K562 (cell line): ENCODE measurements around the gene ANO9. TPM values are rescaled to one million over a fixed set of nuclear protein-coding genes. Genes with fewer than 3 reads are reported as not detected.

Experiments
- ATF1 ChIP-seq, 2 experiments: fragments of 450-650 bp in 1 of 2; IDR thresholded peaks; 2 replicates each; pipeline ENCODE4 v1.6.1; 2016; ENCODE audit warnings: missing compliant biosample characterization in 1 of 2, missing genetic modification characterization in 1 of 2
- BRCA1 ChIP-seq, 2 experiments: fragments of 450-650 bp in 1 of 2; sonication (generic) in 1 of 2; formaldehyde crosslinking in 1 of 2; IDR thresholded peaks; 2 replicates each; pipeline versions ENCODE4 v1.5.0 to v1.6.1; 2017 to 2020; ENCODE audit warnings: mild to moderate bottlenecking in 1 of 2, missing genetic modification reagents in 1 of 2
- CBX1 ChIP-seq: sonication (generic); IDR thresholded peaks from 2 replicates; pipeline ENCODE4 v1.6.1; 2016; ENCODE audit warnings: antibody characterized with exemption, low read depth, mild to moderate bottlenecking
- ERF ChIP-seq: fragments of 450-650 bp; formaldehyde crosslinking; IDR thresholded peaks from 2 replicates; pipeline ENCODE4 v1.4.0; 2020; ENCODE audit warnings: mild to moderate bottlenecking, mixed read lengths
- EZH2 ChIP-seq: IDR thresholded peaks from 2 replicates; pipeline ENCODE4 v1.6.1; 2012; ENCODE audit warnings: low read depth, mild to moderate bottlenecking, inconsistent platforms, low read length, borderline replicate concordance
- FOXP1 ChIP-seq: sonication (generic); formaldehyde crosslinking; IDR thresholded peaks from 2 replicates; pipeline ENCODE4 v1.8.0; 2022; ENCODE audit warnings: mild to moderate bottlenecking, missing genetic modification reagents
- KAT7 ChIP-seq: sonication (generic); formaldehyde crosslinking; IDR thresholded peaks from 2 replicates; pipeline ENCODE4 v1.8.0; 2022; ENCODE audit warnings: missing genetic modification reagents, mild to moderate bottlenecking, borderline replicate concordance
- KLF13 ChIP-seq: fragments of 450-650 bp; IDR thresholded peaks from 2 replicates; pipeline ENCODE4 v1.6.1; 2016; ENCODE audit warnings: missing genetic modification characterization, low read depth, mild to moderate bottlenecking, missing compliant biosample characterization, moderate library complexity, borderline replicate concordance
- MED1 ChIP-seq: sonication (generic); formaldehyde crosslinking; IDR thresholded peaks from 2 replicates; pipeline ENCODE4 v1.8.1; 2023; ENCODE audit warnings: missing genetic modification reagents, borderline replicate concordance
- POLR2H ChIP-seq: IDR thresholded peaks from 2 replicates; pipeline ENCODE4 v1.6.1; 2016; ENCODE audit warnings: missing genetic modification characterization, low read depth, mild to moderate bottlenecking, control low read depth, missing compliant biosample characterization, moderate library complexity
- RBM14 ChIP-seq: fragments of 200-400 bp; formaldehyde crosslinking; IDR thresholded peaks from 2 replicates; pipeline ENCODE4 v1.6.1; 2018; ENCODE audit warnings: low read depth, mild to moderate bottlenecking, low read length, moderate library complexity, borderline replicate concordance; ENCODE audit not compliant: insufficient read depth
- TOE1 ChIP-seq, 2 experiments: fragments of 450-650 bp in 1 of 2; sonication (generic) in 1 of 2; formaldehyde crosslinking in 1 of 2; IDR thresholded peaks; 2 replicates each; pipeline versions ENCODE4 v1.7.1 to v1.8.0; 2016 to 2022; ENCODE audit warnings: borderline replicate concordance in 2 of 2, mild to moderate bottlenecking in 2 of 2, antibody characterized with exemption in 1 of 2, inconsistent platforms in 1 of 2, low read depth in 1 of 2, missing genetic modification reagents in 1 of 2, moderate library complexity in 1 of 2
- polyA plus RNA-seq, 8 experiments: library from polyadenylated mRNA; depleted of rRNA in 4 of 8; stranded (reverse) in 5 of 8; unstranded in 3 of 8; fragments of >200 nt; fragmentation: Nextera tagmentation in 2 of 8; fragmentation: Illumina TruSeq in 1 of 8; extraction: Ambion mirVana in 2 of 8; extraction: Trizol in 1 of 8; gene quantifications; 2 replicates each; pipeline versions ENCODE4 v1.2.1 to v1.2.3, GENCODE V29; 2011 to 2014; ENCODE audit warnings: inconsistent platforms in 1 of 8, missing spikeins in 1 of 8
- total RNA-seq, 7 experiments: library from RNA; depleted of rRNA in 6 of 7; stranded (reverse); fragments of >200 nt in 6 of 7; fragmentation: Illumina TruSeq in 2 of 7; extraction: Trizol in 2 of 7; gene quantifications; 2 replicates each; pipeline versions ENCODE4 v1.2.1 to v1.2.3, GENCODE V29; 2011 to 2021; ENCODE audit warnings: low replicate concordance in 1 of 7
- TF ChIP-seq, protein P1 (sequence below): fragments of 450-650 bp; IDR thresholded peaks from 2 replicates; pipeline ENCODE4 v1.6.1; 2018; ENCODE audit not compliant: partially characterized antibody
- TF ChIP-seq, protein P2 (sequence below): fragments of 250-450 bp; sonication (Bioruptor Pico); IDR thresholded peaks from 2 replicates; pipeline ENCODE4 v1.8.0; 2021; ENCODE audit warnings: borderline replicate concordance, mild to moderate bottlenecking, moderate library complexity; ENCODE audit not compliant: poor library complexity, severe bottlenecking
- TF ChIP-seq, protein P3 (sequence below): sonication (generic); formaldehyde crosslinking; IDR thresholded peaks from 2 replicates; pipeline ENCODE4 v1.4.0; 2020; ENCODE audit warnings: mild to moderate bottlenecking, missing genetic modification reagents
- TF ChIP-seq, protein P4 (sequence below): sonication (generic); formaldehyde crosslinking; IDR thresholded peaks from 2 replicates; pipeline ENCODE4 v1.9.0; 2022; ENCODE audit warnings: mild to moderate bottlenecking, missing genetic modification reagents

ANO9 gene
- total and polyA plus RNA-seq, 9 of the 15 experiments (the other 6 are each of a cell fraction or from before 2014, with no cell fraction given): 0.20 to 14.5 (median 4.5) TPM

DNA sequence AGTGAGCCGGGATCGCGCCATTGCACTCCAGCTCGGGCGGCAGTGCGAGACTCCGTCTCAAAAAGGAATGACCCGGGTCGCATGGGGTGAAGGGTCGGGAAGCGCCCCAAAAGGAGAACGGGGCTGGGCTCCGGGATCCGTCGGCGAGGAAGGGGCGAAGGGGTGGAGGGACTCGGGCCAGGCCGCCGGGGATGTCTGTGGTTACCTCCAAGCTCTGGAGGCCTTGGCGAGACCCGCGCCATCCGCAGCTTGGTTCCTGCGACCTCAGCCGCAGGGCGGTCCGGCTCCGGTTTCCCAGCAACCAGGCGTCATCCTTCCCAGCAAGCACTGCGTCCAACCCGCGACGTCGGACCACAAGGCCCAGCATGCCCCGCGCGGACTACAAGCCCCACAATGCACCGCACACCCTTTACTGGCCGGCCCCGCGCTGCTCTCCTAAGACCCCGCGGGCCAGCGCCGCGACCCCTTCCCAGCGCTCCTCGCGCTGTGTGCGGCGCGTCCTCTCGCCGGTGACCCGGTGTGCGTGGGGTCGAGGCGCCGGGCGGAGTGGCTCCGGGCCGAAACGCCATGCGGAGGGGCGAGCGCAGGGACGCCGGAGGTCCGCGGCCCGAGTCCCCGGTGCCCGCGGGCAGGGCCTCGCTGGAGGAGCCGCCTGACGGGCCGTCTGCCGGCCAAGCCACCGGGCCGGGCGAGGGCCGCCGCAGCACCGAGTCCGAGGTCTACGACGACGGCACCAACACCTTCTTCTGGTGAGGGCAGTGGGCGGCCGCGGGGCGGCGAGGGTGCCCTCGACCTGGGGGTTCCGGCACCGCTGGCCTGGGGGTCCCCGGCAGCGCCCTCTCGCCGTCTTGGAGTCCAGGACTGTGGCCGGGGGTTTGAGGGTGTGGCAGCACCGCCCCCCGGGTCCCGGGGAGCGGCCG, 8.3 kb upstream of the ANO9 start, which contains the start of gene PTDSS2 (continued):
- TF ChIP-seq, protein P1, sequence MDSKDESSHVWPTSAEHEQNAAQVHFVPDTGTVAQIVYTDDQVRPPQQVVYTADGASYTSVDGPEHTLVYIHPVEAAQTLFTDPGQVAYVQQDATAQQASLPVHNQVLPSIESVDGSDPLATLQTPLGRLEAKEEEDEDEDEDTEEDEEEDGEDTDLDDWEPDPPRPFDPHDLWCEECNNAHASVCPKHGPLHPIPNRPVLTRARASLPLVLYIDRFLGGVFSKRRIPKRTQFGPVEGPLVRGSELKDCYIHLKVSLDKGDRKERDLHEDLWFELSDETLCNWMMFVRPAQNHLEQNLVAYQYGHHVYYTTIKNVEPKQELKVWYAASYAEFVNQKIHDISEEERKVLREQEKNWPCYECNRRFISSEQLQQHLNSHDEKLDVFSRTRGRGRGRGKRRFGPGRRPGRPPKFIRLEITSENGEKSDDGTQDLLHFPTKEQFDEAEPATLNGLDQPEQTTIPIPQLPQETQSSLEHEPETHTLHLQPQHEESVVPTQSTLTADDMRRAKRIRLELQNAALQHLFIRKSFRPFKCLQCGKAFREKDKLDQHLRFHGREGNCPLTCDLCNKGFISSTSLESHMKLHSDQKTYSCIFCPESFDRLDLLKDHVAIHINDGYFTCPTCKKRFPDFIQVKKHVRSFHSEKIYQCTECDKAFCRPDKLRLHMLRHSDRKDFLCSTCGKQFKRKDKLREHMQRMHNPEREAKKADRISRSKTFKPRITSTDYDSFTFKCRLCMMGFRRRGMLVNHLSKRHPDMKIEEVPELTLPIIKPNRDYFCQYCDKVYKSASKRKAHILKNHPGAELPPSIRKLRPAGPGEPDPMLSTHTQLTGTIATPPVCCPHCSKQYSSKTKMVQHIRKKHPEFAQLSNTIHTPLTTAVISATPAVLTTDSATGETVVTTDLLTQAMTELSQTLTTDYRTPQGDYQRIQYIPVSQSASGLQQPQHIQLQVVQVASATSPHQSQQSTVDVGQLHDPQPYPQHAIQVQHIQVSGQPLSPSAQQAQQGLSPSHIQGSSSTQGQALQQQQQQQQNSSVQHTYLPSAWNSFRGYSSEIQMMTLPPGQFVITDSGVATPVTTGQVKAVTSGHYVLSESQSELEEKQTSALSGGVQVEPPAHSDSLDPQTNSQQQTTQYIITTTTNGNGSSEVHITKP: peak; percentile 74
- TF ChIP-seq TOE1 (IDR thresholded peaks at IDR 0.05; ENCODE audit: borderline replicate concordance): peak; percentile 25; the same call in 1 of the 2 replicates
- no peak for TF ChIP-seq TOE1 (CRISPR knock-in tag; IDR thresholded peaks at IDR 0.05; ENCODE audit: borderline replicate concordance, low read depth)
- TF ChIP-seq ERF: 0 out of 2 replicates have a peak, but pooled peaks have one; percentile 7
- TF ChIP-seq, protein P2, sequence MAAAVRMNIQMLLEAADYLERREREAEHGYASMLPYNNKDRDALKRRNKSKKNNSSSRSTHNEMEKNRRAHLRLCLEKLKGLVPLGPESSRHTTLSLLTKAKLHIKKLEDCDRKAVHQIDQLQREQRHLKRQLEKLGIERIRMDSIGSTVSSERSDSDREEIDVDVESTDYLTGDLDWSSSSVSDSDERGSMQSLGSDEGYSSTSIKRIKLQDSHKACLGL: no peak
- peak; percentile 87; the same call in 1 of the 2 replicates for TF ChIP-seq CBX1
- peak; percentile 43; the same call in 1 of the 2 replicates for TF ChIP-seq ATF1 (CRISPR knock-in tag; IDR thresholded peaks at IDR 0.05)
- peak; percentile 92 for TF ChIP-seq ATF1 (tag; IDR thresholded peaks at IDR 0.05)
- no peak for TF ChIP-seq EZH2
- TF ChIP-seq KLF13 (tag): no peak
- TF ChIP-seq MED1: peak; percentile 83; the same call in 1 of the 2 replicates
- peak; percentile 87; the same call in 1 of the 2 replicates for TF ChIP-seq FOXP1 (CRISPR knock-in tag)
- TF ChIP-seq, protein P3, sequence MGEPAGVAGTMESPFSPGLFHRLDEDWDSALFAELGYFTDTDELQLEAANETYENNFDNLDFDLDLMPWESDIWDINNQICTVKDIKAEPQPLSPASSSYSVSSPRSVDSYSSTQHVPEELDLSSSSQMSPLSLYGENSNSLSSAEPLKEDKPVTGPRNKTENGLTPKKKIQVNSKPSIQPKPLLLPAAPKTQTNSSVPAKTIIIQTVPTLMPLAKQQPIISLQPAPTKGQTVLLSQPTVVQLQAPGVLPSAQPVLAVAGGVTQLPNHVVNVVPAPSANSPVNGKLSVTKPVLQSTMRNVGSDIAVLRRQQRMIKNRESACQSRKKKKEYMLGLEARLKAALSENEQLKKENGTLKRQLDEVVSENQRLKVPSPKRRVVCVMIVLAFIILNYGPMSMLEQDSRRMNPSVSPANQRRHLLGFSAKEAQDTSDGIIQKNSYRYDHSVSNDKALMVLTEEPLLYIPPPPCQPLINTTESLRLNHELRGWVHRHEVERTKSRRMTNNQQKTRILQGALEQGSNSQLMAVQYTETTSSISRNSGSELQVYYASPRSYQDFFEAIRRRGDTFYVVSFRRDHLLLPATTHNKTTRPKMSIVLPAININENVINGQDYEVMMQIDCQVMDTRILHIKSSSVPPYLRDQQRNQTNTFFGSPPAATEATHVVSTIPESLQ (CRISPR knock-in tag): 0 out of 2 replicates have a peak, but pooled peaks have one; percentile 29
- 0 out of 2 replicates have a peak, but pooled peaks have one; percentile 36 for TF ChIP-seq RBM14
- 0 out of 2 replicates have a peak, but pooled peaks have one; percentile 11 for TF ChIP-seq KAT7 (CRISPR knock-in tag)
- no peak for TF ChIP-seq BRCA1 (IDR thresholded peaks at IDR 0.05)
- TF ChIP-seq BRCA1 (CRISPR knock-in tag; IDR thresholded peaks at IDR 0.05): 0 out of 2 replicates have a peak, but pooled peaks have one; percentile 55
- TF ChIP-seq, protein P4, sequence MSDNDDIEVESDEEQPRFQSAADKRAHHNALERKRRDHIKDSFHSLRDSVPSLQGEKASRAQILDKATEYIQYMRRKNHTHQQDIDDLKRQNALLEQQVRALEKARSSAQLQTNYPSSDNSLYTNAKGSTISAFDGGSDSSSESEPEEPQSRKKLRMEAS (CRISPR knock-in tag): peak; percentile 56
- no peak; the same call in 1 of the 2 replicates for TF ChIP-seq POLR2H
